HG02840 (cell line): ENCODE data around the gene BLID.

Experiments
- ATAC-seq: cut with Tn5 transposase; IDR thresholded peaks from one replicate; pipeline ENCODE4 v1.9.1; 2021; ENCODE audit warnings: mild to moderate bottlenecking, moderate library complexity, moderate number of reproducible peaks; ENCODE audit not compliant: unreplicated experiment, low FRiP score

BLID gene, protein sequence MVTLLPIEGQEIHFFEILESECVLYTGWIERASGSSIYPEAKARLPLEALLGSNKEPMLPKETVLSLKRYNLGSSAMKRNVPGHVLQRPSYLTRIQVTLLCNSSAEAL

DNA sequence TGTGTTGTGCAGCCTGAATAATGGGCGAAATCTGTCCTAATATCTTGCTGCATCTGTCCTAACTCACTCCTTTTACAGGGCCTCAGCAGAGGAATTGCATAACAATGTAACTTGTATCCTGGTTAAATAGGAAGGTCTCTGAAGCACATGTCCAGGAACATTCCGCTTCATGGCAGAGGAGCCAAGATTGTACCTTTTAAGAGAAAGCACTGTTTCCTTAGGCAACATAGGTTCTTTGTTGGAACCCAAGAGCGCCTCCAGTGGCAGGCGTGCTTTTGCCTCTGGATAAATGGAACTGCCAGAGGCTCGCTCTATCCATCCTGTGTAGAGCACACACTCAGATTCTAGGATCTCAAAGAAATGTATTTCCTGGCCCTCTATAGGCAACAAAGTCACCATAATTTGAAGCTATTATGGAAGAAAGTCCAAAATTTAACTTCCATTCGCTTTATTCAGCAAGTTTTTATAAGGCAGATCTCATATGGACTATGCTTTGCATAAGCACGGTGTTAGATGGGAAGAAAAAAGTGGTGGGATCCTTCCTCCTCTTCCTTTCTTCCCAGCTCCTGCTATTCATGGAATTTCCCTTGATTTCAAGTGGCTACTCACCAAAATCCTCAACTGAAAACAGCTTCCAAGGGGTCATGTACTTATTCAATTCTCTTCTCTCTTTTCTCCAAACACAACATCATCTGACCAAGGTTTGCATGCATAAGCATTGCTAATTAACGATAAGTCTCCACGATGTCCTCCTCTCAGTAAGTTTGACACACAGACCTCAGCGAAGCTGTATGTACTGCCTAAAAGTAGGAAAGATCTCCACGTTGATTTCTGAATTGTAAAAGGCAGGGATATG, at the start of gene BLID:
TSS of gene BLID (minus strand) at position 692 of the 856 bp plus-strand sequence. CDS start at position 399, 293 bp downstream.
- no peak for ATAC-seq

DNA sequence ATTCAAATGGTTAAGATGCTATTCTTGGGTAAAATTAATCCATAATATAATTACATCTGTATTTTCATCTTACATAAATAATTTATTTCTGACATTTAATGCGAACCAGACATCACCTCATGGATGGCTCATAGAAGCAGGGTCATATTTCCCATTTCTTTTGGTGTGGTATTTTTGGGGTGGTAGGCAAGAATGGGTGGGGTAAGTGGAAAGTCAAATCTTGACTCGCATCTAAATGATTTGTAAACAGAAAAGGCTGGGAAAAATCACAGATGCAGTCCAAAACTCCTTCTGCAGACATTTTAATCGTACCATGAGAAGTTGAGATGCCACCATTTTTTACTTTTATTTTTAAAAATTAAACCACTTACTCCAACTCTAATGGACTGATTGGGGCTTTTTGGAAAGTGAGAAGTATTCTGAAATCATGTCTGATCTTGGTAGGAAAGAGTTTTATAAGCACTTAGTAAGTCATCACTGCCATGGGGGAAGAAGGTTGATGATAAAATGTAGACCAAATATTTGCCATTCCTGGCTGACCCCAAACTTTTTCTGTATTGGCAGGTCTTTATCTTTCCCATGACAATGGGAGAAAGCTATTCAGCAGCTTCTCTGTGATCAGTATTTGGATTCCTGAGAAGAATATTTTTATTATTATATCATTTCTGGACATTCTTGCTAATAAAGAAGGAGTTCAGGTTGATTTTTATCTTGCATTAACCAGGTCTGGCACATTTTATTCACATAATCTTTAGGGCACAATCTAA, 47.2 kb upstream of the BLID start:
- ATAC-seq = no peak

DNA sequence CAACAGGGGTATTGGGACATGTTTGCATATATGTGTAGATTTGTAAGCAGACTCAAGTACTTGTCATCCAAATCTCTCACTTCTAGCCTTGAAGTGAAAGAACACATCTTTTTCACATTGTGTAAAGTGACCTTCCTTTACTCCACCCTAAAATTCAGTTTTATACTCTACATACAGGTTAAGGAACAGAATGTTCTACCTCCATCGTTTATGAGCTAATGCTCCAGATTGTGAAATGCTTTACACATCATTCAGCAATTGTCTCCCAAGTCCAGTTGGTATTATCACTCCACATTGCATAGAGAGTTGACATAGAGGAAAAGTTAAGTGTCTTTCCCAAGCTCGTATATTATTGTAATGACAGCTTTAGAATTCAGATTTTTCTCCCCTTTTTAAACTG, 46.1 kb upstream of the BLID start:
- ATAC-seq = no peak

DNA sequence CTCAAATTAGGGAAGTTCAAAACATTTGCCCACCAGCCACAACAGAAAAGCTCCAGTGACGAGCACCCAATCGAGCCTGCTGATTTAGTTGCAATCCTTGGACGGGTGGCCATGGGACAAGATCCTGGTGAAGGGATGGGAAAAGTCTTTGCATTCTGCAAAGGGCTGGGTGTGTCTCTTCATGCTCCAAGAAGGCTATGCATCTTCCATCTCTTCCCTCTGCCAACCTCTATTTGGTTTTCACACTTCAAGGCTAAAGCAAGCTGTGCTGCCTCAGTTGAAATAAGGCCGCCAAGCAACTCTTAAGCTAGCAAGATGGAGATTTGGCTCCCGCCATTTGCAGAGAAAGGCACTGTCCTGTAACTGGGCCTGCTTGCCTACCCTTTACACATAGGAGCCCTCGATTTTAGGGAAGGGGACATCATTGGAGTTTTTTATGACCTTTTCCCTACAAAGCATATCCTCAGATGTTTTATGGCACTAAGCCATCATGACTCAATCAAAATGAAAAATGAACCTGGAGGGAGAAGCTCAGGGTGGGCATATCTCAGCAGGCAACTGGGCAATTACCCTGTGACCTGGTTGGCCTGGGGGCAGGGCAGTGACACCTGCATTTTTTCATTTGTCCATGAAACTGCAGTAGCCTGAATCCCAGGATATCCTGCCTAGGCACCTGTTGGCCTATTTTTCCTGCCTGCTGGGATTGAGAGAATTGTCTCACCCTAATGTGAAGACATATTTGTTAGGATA, 45.0 kb upstream of the BLID start:
- ATAC-seq = no peak

DNA sequence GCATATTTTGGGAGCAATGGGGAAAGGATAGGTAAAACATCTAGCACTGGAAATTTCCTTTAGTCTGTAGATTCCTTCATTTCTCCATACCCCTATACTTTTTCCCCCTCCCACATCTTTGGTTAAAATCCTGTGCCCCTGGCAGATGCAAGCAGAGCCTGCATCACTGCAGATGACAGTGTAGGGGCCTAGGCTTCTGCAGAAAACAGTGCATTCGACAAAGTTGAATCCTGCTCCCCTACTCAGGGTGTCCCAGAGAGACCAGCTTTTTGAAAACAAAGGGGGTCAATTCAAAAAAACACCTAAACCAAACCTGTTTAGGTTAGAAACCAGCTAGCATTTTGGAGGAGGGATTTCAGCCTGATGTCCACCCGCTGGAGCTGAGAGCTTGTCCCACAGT, 43.8 kb upstream of the BLID start:
- no peak for ATAC-seq

DNA sequence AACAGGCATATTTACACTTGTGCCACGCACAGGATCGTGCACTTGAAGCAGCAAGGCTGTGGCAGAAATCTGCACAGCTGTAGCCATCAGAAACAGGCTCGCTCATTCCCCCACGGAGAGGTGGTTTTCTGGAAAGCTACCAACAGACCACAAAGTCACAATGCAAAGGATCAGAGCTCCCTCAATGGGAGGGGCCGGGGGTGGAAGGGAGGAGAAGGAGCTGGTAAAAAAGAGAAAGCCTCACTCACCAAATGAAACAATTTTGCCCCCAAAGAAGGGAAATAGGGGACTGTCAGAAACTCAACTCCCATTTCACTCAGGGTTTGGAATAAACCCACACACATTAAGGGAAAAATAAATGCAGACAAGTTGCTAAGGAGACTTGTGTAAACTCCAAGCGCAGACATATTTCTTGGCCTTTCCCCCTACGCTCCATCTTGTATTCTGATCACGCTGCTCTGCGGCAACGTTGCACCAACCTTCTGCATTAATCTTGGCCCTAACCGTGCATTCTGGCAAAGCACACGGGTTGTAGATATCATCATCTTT, 43.2 kb upstream of the BLID start:
- no peak for ATAC-seq

DNA sequence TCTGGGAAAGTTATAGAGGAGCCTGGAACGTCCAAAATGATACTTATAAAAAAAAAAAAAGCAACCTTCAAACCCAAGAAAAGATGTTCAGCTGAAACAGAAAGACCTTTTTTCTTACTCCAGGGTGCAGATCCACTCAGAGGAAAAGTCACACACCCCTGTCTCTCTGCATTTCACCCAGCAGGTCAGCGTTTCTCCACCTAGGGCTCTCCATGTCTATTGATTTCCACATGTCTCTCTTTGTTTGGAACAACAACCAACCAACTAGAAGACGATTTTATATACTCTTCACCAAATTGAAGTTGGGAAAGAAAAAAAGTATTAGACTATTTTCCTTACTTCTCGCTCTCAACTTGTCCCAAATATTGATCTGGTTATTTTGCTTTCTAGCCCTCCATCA, 42.2 kb upstream of the BLID start:
- no peak for ATAC-seq

DNA sequence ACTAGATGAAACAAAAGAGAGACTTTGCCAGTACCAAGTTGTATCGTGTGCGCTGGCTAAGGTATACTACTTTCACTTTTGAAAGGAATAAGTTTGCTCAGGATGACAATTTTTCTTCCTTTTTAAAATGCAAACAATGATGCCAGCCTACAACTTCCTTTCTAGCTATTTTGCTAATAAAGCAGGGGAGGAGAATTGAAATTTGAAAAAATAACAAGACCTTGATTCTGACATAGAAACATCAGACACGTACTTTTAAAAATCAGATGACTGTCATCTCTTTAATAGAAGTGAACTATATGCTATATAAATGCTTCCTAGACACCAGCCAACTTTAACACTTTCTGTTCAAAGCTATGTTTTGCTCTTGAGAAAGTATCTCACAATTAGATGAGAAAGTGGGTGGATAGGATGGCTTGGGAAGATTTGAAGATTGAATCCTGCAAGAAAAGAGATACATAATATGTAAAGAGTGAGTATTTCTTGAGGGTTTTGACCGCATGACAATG, 41.7 kb upstream of the BLID start:
- no peak for ATAC-seq

DNA sequence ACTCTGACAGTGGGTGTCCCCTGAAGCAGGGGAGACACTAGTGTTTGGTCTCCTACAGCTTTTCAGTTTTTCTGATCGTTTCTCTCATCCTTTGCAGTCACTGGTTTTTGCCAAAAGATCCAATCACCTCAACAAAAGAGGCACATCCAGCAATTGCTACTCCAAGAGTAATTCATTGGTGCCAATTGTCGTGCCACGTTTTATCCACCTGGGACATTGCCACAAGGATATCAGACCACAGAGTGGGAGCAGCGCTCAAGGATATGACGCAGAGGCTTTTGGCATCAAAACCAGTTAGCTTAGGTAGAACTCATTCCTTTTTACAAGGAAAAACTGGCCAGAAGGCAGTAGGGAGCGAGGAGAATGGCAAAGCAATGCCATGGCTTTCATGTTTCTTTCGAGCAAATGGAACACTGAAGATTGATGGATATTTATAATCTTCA, 40.9 kb upstream of the BLID start:
- ATAC-seq = no peak

DNA sequence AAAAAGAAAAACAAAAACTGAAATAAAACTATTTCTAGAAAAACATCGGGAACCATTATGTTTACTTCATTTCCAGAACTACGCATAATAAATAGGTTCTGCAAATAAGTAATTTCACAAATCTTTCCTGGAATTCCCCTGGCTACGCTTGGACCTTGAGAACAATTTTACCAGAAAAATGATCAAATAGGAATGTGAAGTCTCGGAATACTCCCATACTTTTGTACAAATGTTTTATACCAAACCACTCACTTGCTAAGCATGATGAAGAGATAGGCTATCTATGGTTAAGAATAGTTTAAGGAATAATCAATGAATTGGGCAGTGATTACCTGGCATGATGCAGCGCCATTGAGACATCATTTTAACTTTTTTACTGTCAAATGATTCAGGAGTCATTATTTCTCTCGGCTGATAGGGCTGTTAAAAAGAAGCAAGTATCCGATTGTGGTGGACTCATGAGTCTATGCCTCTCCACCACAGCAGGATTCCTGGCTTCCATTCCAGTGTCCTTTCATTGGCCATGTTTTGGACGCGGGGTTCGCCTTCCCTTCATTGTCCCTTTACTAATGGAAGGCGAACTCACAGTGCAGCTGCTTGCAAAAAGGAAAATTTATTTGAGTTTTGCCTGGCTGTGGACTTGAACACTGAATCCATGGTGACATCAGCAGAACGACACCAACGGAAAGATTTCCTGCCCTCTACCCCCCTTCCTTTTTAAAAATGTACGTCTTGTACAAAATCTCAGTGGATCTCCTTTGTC, 39.9 kb upstream of the BLID start:
- no peak for ATAC-seq

DNA sequence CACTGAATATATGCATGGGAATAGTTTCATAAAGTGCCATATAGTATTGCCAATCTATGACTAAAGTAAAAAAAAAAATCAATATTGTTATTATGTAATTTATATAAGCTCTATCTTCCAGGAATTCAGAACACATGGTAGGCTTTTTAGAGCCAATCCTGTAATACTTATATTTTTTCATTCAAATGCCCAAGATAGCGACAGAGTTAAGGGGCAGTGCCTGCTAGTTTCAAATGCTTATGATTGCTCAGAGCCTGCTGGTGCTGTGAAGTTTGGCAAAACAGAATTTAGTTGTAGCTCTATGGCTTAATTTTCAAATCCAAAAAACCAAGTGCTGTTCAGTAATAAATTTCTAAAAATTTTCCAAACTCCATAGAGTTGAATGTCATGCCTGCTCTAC, 39.0 kb upstream of the BLID start:
- no peak for ATAC-seq

DNA sequence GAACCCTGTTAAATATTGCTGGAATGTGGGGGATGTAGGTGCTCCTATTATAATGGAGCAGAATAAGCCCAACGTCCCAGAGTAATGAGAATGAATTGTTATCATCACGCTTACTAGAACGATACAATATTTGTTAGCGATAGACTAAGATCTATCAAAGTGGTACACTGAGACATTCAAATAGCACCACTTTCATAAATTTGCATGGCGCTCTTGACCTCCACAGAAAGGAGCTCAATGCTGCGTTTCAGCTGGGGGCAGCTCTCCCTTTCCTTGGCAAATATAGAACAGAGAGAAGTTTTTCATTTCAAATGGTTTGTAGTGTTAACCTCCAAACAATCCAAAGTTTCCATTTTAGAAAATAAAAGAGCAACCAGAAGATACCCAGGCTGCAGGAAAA, 38.2 kb upstream of the BLID start:
- ATAC-seq = no peak

DNA sequence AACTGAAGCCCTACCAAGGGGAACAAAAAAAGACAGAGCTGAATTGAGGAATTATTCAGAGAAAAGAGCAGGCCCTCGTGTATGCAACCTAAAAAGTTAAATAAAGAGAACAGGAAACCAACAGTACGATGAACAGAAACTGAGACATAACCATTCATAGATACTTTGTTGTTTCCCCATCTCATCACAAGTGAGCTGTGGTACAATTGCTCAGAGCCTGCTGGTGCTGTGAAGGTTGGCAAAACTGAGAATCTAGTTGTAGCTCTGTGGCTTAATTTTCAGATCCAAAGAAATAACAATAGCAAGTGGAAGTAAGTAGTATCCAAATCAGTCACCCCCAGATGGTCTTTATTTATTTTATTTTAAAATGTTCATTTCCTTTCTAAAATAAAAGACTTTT, 37.7 kb upstream of the BLID start:
- no peak for ATAC-seq

DNA sequence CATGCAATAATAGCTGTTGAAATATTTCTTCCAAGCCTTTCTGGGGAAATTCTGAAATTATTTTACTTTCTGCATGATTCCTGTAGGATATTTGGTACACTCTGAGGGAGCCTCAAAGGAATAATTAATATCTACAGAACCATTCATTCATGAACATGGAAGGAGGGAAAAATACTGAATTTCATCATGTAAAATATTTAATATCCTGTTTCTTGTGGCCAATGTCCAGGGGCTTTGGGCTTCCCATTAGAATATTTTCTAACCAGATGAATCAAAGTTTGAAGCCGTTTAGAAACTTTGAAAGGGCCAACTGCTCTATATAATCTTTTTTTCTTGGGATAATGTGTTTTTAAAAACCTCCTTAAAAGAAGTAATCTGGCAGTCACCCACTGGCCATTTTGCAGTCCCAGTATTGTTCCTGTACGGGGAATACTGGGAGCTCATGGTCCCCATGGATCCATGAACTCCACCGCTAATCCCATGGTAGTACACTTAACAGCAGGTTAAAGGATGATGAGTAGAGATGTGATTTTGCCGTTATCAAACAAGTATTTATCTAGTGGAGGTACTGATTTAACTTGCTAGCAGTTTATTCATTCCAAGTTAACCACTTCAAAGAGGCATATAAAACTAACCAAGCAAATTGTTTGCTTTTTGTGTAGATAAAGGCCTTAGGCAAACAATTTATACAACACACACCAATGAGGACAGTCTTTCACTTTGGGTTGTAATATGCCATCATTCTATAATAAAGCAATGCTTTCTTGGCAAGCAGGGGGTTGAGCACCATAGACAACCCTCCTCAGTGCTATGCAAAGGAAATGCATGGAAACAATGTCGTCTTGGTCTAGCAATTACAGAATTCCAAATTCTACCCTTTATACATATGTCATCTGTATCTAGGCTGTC, 34.5 kb upstream of the BLID start:
- ATAC-seq = no peak

DNA sequence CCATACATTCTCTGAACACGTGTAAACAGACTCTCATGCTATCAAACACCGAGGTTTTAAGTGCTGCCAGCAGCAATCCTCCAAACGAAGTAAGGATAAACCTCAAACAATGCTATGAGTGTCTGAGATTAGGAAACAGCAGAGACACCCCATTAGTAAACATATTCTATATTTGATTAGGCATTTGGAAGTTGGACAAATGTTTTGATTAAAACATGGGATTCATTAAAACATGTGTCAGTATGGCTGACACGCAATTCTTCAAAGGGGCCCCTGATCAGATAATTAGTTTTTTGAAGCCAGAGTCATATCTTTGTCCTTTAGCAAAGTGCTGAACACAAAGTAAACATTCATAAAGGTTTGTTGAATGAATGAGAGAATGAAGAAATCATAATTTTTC, 33.2 kb upstream of the BLID start:
- ATAC-seq = no peak

DNA sequence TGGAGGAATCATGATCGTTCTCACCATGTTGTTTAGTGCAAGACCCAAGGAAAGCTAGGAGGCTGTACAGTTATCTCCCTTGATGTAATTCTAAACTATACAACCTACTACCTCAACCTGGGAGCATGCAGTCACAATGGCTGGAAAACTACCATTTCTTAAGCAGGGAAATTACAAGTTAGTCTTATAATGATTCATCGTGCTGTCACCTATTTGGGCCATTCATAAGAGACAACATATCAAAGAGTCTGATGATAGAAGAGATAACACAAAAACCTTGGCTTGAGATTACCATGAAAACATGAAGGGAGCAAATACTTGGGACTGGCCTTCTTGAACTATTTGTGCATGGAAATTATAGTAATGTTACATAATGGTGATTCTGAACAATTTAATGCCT, 30.5 kb upstream of the BLID start:
- no peak for ATAC-seq

DNA sequence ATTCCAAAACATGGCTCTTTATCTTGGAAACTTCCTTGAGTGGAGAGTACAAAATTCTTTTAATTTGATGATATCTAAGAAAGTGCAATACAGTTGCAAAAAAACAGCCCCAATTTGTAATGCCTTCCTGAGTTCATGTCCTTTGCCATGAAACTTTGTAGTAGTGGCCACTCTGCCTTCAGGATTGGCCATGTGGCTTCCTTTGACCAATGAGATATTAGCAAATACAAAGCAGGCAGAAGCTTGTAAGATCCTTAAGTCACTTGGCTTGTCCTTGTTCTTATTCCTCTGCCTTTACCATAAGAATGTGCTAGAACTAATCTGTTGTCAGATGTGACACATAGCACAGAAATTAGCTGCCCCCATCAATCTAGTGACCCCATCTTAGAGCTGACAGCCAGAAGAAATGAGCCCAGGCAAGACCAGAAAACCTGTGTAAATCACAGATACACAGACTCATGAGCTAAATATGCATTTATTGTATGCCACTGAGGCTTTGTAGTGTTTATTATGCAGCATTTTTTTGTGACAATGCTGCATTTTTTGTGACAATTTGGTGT, 29.8 kb upstream of the BLID start:
- no peak for ATAC-seq

DNA sequence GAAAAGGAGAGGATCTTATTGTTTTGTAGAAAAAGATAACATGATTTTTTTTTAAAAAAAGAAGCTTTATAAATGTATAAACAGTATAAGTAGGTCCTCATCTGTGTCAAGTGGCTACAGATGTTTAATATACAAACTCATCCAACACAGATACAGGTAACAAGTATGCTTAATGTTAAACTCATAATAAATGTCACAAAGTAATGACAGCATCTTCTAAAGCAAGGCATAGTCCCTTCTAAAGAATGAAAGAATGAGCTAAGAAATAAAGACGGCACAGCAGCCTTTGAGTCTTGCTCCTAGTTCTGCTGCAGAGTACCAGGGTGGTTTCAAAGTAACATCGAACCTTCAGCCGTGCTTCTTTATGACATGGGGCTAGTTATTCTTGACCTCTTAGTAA, 28.7 kb upstream of the BLID start:
- no peak for ATAC-seq
